ENCODE data around the gene P3R3URF. TPM values are rescaled to one million over a fixed set of nuclear protein-coding genes. Genes with fewer than 3 reads are reported as not detected.

Gene P3R3URF
- total RNA-seq, 1 donor from 2014 or later: not detected

DNA sequence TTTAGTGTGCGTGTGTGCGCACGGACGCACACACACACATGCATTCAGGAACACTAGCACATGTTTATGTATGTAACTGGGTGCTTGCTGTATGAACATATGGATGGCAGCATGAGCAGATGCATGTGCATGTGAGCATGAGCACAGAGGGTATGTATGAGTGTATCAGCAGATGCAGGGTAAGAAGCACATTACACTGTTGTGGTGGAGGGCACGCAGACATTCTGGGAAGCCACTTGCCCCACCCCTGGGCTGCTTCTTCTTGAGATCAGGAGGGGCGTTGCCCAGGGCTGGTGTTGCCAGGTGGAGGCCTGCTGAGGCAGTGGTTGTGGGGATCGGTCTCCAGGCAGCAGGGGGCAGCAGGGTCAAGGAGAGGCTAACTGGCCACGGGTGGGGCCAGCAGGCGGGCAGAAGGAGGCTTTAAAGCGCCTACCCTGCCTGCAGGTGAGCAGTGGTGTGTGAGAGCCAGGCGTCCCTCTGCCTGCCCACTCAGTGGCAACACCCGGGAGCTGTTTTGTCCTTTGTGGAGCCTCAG is 3.9 kb upstream of the P3R3URF start:
- DNase-seq (ENCODE audit: missing footprints) (no peak), ATAC-seq (no peak)
- intact Hi-C loops (cut with DNase I): loop anchor here (10.0 kb wide), 1 partner anchor 285 kb away; no protein-coding TSS in a partner anchor

DNA sequence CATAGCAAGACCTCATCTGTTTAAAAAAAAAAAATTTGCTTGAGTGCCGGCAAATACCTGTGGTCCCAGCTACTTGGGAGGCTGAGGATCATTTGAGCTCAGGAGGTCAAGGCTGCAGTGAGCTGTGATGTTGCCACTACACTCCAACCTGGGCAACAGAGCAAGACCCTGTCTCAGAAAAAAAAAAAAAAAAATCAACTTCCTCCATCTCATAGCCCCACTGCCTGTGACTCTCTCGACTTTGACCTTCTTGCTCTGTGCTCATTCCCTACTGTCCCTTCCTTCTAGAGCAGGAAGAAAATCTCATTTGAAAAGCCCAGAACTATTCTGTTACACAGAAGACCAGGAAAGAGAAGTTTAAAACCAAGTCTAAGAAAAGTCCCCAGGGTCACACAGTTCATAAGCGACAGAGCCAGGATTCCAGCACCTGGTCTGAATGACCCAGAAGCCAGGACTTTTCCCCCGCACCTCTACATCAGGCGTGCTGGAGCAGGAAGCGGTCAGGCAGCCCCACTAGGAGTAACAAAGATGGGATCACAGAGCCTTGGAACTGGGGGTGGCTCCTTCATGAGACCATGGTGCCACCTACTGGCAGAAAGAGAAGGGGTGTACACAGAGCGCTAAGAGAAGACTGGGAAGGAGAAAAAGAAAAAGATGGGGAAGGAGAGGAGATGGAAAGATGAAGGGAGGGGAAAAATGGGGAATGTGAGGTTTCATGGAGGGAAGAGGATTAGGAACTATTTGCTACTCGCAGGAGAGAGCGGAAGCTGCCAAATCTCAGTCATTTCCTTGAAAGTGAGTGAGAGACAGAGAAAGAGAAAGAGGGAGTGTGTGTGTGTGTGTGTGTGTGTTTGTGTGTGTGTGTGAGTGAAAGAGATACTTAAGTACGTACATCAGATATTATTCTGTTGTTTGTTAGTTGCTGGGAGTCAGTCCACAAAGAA is 3.1 kb upstream of the P3R3URF start:
- intact Hi-C loops (cut with DNase I): loop anchor here (1.0 to 10.0 kb wide), 4 partner anchors 44 to 285 kb away; partner anchors contain the start of gene PIK3R3
- DNase-seq (ENCODE audit: missing footprints) (peak; percentile 75), ATAC-seq (peak; percentile 83)

DNA sequence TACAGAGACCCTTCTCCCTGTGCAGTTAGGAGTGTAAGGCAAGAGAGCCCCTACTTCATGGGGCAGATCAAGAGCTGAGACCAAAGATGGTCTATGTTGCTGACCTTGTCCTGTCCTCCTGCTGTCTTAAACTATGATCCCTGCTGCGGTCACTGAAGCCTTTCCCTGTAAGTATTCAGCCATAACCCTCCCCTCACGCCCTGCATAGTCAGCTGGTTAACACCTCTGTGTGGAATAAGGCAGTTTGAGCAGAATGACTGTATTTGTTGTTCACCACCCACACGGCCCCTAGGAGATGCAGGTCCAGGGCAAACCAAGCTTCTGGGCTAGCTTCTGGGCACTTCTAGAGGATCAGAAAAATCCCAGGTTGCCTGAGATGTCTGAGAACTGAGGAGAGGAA is 1.0 kb downstream of the P3R3URF start:
- DNase-seq (ENCODE audit: missing footprints) (no peak), ATAC-seq (no peak)
- intact Hi-C loops (cut with DNase I): no loop called here

- DNase-seq (ENCODE audit: missing footprints) (no peak), ATAC-seq (peak; percentile 80)
- intact Hi-C loops (cut with DNase I): no loop called here
Measured at GRCh38 chr1:46174448-46175231, 1.6 kb downstream of the P3R3URF start, which contains the start of gene TSPAN1. Gene TSPAN1 (plus strand): TSS chr1:46175087. CDS start chr1:46181108, 6,021 bp downstream.

DNA sequence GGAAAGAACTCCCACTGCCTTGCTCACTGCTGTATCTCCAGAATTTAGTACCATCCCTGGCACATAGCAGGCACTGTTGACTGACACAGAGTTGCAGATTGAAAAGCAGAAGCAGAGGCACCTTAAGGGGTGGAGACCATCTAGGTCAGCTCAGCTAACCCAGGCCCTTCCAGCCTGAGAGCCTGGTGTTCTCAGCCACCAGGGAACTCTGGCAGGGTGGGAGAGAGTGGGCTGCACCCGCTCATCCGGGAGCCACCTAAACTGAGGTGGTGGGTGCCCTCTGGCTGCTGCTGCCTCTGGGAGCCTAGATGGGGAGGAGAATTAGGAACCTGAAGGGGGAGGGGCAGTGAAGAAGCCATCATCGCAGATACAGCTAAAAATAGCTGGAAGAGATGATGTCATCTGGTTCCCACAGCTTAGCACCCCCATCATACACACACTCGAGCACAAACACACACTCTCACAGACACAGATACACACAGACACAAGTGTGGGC is 2.9 kb downstream of the P3R3URF start:
- no peak for ATAC-seq
- intact Hi-C loops (cut with DNase I): no loop called here
- DNase-seq (ENCODE audit: missing footprints): no peak

DNA sequence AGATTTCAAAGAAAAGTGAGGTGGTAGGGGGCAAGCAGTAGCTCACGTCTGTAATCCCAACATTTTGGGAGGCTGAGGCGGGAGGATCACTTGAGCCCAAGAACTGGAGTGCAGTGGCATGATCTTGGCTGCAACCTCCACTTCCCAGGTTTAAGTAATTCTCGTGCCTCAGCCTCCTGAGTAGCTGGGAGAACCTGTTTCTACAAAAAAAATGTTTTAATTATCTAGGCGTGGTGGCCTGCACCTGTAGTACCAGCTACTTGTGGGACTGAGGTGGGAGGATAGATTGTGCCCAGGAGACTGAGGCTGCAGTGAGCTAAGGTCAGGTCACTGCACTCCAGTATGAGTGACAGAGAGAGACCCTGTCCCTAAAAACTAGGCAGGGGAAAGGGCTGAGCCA is 4.0 kb downstream of the P3R3URF start:
- ATAC-seq (no peak), DNase-seq (ENCODE audit: missing footprints) (no peak)
- intact Hi-C loops (cut with DNase I): no loop called here

GRCh38 chr1:46171871-46172270 is 4.4 kb downstream of the P3R3URF start:
- DNase-seq (ENCODE audit: missing footprints): no peak
- intact Hi-C loops (cut with DNase I): loop anchor here (1.0 kb wide), 1 partner anchor 39 kb away; no protein-coding TSS in a partner anchor
- no peak for ATAC-seq

GRCh38 chr1:46171351-46171750 is 4.9 kb downstream of the P3R3URF start:
- DNase-seq (ENCODE audit: missing footprints) (no peak), ATAC-seq (no peak)
- intact Hi-C loops (cut with DNase I): loop anchor here (1.0 kb wide), 1 partner anchor 38 kb away; no protein-coding TSS in a partner anchor

GRCh38 chr1:46169811-46170454 is 6.4 kb downstream of the P3R3URF start:
- intact Hi-C loops (cut with DNase I): no loop called here
- DNase-seq (ENCODE audit: missing footprints) (no peak), ATAC-seq (no peak)

DNA sequence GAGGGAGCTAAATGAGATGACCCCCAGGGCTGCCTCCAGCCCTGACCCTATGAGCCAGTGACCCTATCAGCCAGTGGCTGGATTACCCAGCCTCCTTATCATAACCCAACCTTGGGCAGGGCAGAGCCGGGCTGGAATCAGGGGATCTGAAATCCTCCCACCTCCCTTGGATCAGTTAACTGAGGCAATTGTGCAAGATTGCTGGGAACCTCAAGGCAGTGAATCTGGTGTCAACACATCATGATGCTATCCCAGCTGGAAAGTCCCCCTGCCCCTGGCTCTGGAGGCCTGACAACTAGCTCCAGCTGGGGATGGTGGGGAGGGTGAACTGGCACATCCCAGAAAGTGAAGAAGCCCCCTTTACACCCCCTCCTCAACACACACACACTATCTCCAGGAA is 7.8 kb downstream of the P3R3URF start:
- intact Hi-C loops (cut with DNase I): no loop called here
- no peak for DNase-seq (ENCODE audit: missing footprints)
- no peak for ATAC-seq

- ATAC-seq: peak; percentile 45
- intact Hi-C loops (cut with DNase I): loop anchor here (1.0 kb wide), 1 partner anchor 16 kb away; no protein-coding TSS in a partner anchor
- peak; percentile 78 for DNase-seq (ENCODE audit: missing footprints)
Measured at GRCh38 chr1:46166521-46167462, 9.5 kb downstream of the P3R3URF start.

- intact Hi-C loops (cut with DNase I): no loop called here
- no peak for DNase-seq (ENCODE audit: missing footprints)
- no peak for ATAC-seq
Measured at GRCh38 chr1:46160212-46160611, 16.1 kb downstream of the P3R3URF start.

GRCh38 chr1:46159516-46159915 is 16.8 kb downstream of the P3R3URF start:
- DNase-seq (ENCODE audit: missing footprints): no peak
- ATAC-seq: no peak
- intact Hi-C loops (cut with DNase I): no loop called here

DNA sequence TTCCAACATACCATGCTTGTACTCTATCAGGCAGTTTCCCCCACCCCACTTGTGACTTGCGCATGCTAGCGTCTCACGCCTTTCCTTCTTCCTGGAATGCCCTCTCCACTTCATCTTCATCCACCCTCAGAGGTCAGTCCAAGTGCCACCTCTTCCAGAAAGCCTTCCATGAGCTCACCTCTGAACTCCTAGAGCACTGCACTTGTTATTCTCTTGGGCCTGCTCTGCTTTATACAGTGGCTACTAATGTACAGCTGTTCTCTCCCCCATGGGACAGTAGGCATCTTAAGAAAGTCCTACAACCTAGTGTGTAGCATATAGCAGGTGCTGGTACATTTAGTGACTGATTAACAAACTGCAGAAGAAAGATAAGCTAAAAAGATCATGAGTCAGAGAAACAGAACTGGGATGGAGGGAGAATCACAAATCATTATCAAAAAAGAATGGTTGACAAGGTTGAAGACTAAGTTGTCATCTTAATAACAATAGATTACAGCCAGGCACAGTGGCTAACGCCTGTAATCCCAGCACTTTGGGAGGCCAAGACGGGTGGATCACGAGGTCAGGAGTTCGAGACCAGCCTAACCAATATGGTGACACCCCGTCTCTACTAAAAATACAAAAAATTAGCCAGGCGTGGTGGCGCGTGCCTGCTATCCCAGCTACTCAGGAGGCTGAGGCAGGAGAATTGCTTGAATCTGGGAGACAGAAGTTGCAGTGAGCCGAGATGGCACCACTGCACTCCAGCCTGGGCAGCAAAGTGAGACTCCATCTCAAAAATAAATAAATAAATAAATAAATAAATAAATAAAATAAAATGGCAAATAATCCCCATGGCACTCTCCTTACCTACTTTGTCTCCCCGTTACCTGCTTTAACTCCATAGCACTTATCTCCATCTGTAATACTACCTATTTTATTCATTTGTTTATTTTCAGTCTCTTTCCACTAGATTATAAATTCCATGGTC is 17.7 kb downstream of the P3R3URF start:
- ATAC-seq (no peak), DNase-seq (ENCODE audit: missing footprints) (no peak)
- intact Hi-C loops (cut with DNase I): no loop called here

DNA sequence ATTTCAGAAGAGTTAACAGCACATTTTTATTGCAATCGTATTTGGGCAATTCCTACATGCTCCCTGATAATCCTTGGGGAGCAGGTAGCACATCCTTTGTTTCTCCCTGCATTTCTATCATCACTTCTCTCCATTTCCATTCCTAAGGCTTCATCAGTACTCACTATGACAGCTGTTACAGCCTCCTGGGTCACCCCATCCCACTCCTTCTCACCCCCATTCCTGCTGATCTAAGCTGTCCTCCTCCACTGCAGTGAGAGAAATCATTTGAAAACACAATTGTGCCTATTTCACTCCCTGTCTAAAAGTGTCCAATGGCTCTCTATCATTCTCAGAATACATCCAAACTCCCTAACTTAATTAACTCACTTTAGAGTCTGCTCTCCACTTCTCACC is 18.4 kb downstream of the P3R3URF start:
- DNase-seq (ENCODE audit: missing footprints): no peak
- intact Hi-C loops (cut with DNase I): no loop called here
- ATAC-seq: no peak

GRCh38 chr1:46153732-46154131 is 22.6 kb downstream of the P3R3URF start:
- DNase-seq (ENCODE audit: missing footprints) (no peak), ATAC-seq (no peak)
- intact Hi-C loops (cut with DNase I): no loop called here
